NOMO-1 (cell line): ENCODE data around the gene PTPRA.
"Not testable (repeated sequence)": the region's sequence is repeated elsewhere in the genome, so short reads cannot be mapped to it uniquely, and the experiment has no call there.

ENCODE experiments used
- DNase-seq, 2 experiments: peaks; one replicate each; lab custom pipeline; 2025; ENCODE audit not compliant: unreplicated experiment in 2 of 2; lab: John Stamatoyannopoulos, UW

Gene PTPRA

GRCh38 chr20:2984028-2984501, 110.8 kb downstream of the PTPRA start:
- DNase-seq, result peak; percentile 24 to 66

GRCh38 chr20:2984956-2985661, 111.8 kb downstream of the PTPRA start:
- no peak for DNase-seq

- peak; percentile 80 to 89 for DNase-seq
These were observed 113.2 kb downstream of the PTPRA start for GRCh38 chr20:2986466-2986865.

GRCh38 chr20:2987861-2988260, 114.6 kb downstream of the PTPRA start:
- no peak for DNase-seq

- no peak for DNase-seq
These were observed 118.3 kb downstream of the PTPRA start for GRCh38 chr20:2991532-2991931.

GRCh38 chr20:2993250-2993649, 120.0 kb downstream of the PTPRA start:
- no peak for DNase-seq

GRCh38 chr20:2995796-2996195, 122.5 kb downstream of the PTPRA start:
- DNase-seq, result no peak

- DNase-seq, result no peak
These were observed 125.4 kb downstream of the PTPRA start for GRCh38 chr20:2998728-2999127.

GRCh38 chr20:3000852-3001523, 127.7 kb downstream of the PTPRA start:
- no peak for DNase-seq

GRCh38 chr20:3003416-3003815, 130.1 kb downstream of the PTPRA start:
- no peak for DNase-seq

GRCh38 chr20:3010985-3011723, 137.9 kb downstream of the PTPRA start:
- no peak for DNase-seq

- DNase-seq, result no peak
These were observed 138.5 kb downstream of the PTPRA start for GRCh38 chr20:3011752-3012151.

GRCh38 chr20:3013771-3014170, 140.5 kb downstream of the PTPRA start:
- no peak for DNase-seq

GRCh38 chr20:3014179-3014578, 140.9 kb downstream of the PTPRA start:
- no peak for DNase-seq

GRCh38 chr20:3014662-3015061, 141.4 kb downstream of the PTPRA start:
- no peak for DNase-seq

GRCh38 chr20:3015302-3015701, 142.0 kb downstream of the PTPRA start:
- not testable (repeated sequence) for DNase-seq

GRCh38 chr20:3021327-3021726, 148.0 kb downstream of the PTPRA start:
- DNase-seq, result no peak

- DNase-seq, result no peak
These were observed 148.5 kb downstream of the PTPRA start for GRCh38 chr20:3021777-3022176.

- DNase-seq, result not testable (repeated sequence)
These were observed 149.5 kb downstream of the PTPRA start for GRCh38 chr20:3022559-3023490.

GRCh38 chr20:3027987-3028386, 154.7 kb downstream of the PTPRA start:
- DNase-seq, result no peak
